MM.1S (cell line): ENCODE measurements around the gene DPP9.

Experiments
- DNase-seq: peaks from one replicate; pipeline ENCODE4 v3.0.0-alpha.2; 2015
- H2AFZ ChIP-seq: fragments of 300-600 bp; sonication (generic); 2 replicates; pipeline ENCODE4 v1.6.0; 2016; ENCODE audit warnings: antibody characterized with exemption, low read length
- H3F3A ChIP-seq: fragments of 300-600 bp; sonication (generic); 2 replicates; pipeline ENCODE4 v1.6.1; 2016; ENCODE audit warnings: mild to moderate bottlenecking, antibody characterized with exemption, low read length, moderate library complexity, mixed read lengths; ENCODE audit not compliant: insufficient read depth
- H3K27ac ChIP-seq: fragments of 300-600 bp; sonication (generic); 2 replicates; pipeline ENCODE4 v1.5.1; 2016; ENCODE audit warnings: mild to moderate bottlenecking, low read length
- H3K27me3 ChIP-seq: fragments of 300-600 bp; sonication (generic); replicated peaks from 2 replicates; pipeline ENCODE4 v1.6.0; 2016; ENCODE audit warnings: low read length; ENCODE audit not compliant: insufficient read depth
- H3K36me3 ChIP-seq: fragments of 300-600 bp; sonication (generic); replicated peaks from 2 replicates; pipeline ENCODE4 v1.6.1; 2016; ENCODE audit warnings: mild to moderate bottlenecking, low read length, mixed read lengths; ENCODE audit not compliant: insufficient read depth
- H3K4me1 ChIP-seq: fragments of 300-600 bp; sonication (generic); 2 replicates; pipeline ENCODE4 v1.6.1; 2016; ENCODE audit warnings: low read length, mixed read lengths
- H3K4me2 ChIP-seq: fragments of 300-600 bp; sonication (generic); 2 replicates; pipeline ENCODE4 v1.6.0; 2016; ENCODE audit warnings: low read depth, low read length
- H3K4me3 ChIP-seq: fragments of 300-600 bp; sonication (generic); 2 replicates; pipeline ENCODE4 v1.5.1; 2016; ENCODE audit warnings: low read length, mixed read lengths
- H3K79me2 ChIP-seq: fragments of 300-600 bp; sonication (generic); 2 replicates; pipeline ENCODE4 v1.6.1; 2016; ENCODE audit warnings: mixed run types, low read length, mixed read lengths
- H3K9ac ChIP-seq: fragments of 300-600 bp; sonication (generic); 2 replicates; pipeline ENCODE4 v1.6.1; 2016; ENCODE audit warnings: low read length, mixed read lengths
- H3K9me2 ChIP-seq: fragments of 300-600 bp; sonication (generic); replicated peaks from 2 replicates; pipeline ENCODE4 v1.6.1; 2016; ENCODE audit warnings: mild to moderate bottlenecking, low read length, mixed read lengths; ENCODE audit not compliant: insufficient read depth
- H3K9me3 ChIP-seq: fragments of 300-600 bp; sonication (generic); replicated peaks from 2 replicates; pipeline ENCODE4 v1.6.1; 2016; ENCODE audit warnings: mild to moderate bottlenecking, low read length, mixed read lengths; ENCODE audit not compliant: insufficient read depth
- H4K20me1 ChIP-seq: fragments of 300-600 bp; sonication (generic); 2 replicates; pipeline ENCODE4 v1.6.1; 2016; ENCODE audit warnings: mild to moderate bottlenecking, low read length, moderate library complexity, mixed read lengths; ENCODE audit not compliant: insufficient read depth
- EZH2 ChIP-seq: fragments of 300-600 bp; sonication (generic); optimal IDR thresholded peaks from 2 replicates; pipeline ENCODE3; 2017; ENCODE audit warnings: low read depth, mild to moderate bottlenecking, antibody characterized with exemption, low read length, mixed read lengths
- EZH2phosphoT487 ChIP-seq: fragments of 300-600 bp; sonication (generic); IDR thresholded peaks from 2 replicates; pipeline ENCODE4 v1.6.1; 2018; ENCODE audit warnings: antibody characterized with exemption, low read length
- TF ChIP-seq, protein P1 (sequence below): fragments of 300-600 bp; sonication (generic); IDR thresholded peaks from 2 replicates; pipeline ENCODE4 v1.5.1; 2016; ENCODE audit warnings: antibody characterized with exemption, low read length, mixed read lengths

Gene DPP9

GRCh38 chr19:4635754-4636116 lies 87.9 kb downstream of the DPP9 start:
- peak overlapping the region; percentile 66 for H3K4me3 ChIP-seq
- H3K4me2 ChIP-seq, result peak overlapping the region; percentile 98
- no peaks in the 10 kb centered on the region for H3K9me3 ChIP-seq
- no peak for DNase-seq
- H3K36me3 ChIP-seq, result no peaks in the 10 kb centered on the region
- H3K27me3 ChIP-seq, result peaks cover 44% of the 10 kb centered on the region
- no peaks in the 10 kb centered on the region for H3K79me2 ChIP-seq
- no peak overlapping the region for H3K27ac ChIP-seq
- no peak for TF ChIP-seq EZH2phosphoT487
- TF ChIP-seq EZH2, result no peak
- TF ChIP-seq, protein P1, sequence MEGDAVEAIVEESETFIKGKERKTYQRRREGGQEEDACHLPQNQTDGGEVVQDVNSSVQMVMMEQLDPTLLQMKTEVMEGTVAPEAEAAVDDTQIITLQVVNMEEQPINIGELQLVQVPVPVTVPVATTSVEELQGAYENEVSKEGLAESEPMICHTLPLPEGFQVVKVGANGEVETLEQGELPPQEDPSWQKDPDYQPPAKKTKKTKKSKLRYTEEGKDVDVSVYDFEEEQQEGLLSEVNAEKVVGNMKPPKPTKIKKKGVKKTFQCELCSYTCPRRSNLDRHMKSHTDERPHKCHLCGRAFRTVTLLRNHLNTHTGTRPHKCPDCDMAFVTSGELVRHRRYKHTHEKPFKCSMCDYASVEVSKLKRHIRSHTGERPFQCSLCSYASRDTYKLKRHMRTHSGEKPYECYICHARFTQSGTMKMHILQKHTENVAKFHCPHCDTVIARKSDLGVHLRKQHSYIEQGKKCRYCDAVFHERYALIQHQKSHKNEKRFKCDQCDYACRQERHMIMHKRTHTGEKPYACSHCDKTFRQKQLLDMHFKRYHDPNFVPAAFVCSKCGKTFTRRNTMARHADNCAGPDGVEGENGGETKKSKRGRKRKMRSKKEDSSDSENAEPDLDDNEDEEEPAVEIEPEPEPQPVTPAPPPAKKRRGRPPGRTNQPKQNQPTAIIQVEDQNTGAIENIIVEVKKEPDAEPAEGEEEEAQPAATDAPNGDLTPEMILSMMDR, result no peak
- peak overlapping the region; percentile 33; the same call in 1 of the 2 replicates for H3K9ac ChIP-seq
- H3K9me2 ChIP-seq, result no peaks in the 10 kb centered on the region
- 0 out of 2 replicates have a peak, but pooled peaks cover 5% of the 10 kb centered on the region for H3K4me1 ChIP-seq
- H2AFZ ChIP-seq, result peak overlapping the region; percentile 88
- H4K20me1 ChIP-seq, result no peaks in the 10 kb centered on the region
- peaks cover 12% of the 10 kb centered on the region for H3F3A ChIP-seq

- Histone ChIP-seq H3K79me2 (no peaks in the 10 kb centered on the region), H3K9ac (no peak overlapping the region), H3K4me2 (no peak overlapping the region), H3K9me3 (no peaks in the 10 kb centered on the region), H3K9me2 (no peaks in the 10 kb centered on the region), H3K4me3 (no peak overlapping the region), H3K27me3 (peaks cover 62% of the 10 kb centered on the region), H2AFZ (no peak overlapping the region), H3F3A (peaks cover 6% of the 10 kb centered on the region; the same call in 1 of the 2 replicates), H4K20me1 (no peaks in the 10 kb centered on the region), H3K36me3 (no peaks in the 10 kb centered on the region), H3K27ac (no peak overlapping the region), H3K4me1 (no peaks in the 10 kb centered on the region)
- TF ChIP-seq, protein P1, result peak; percentile 95
- TF ChIP-seq EZH2, result no peak
- TF ChIP-seq EZH2phosphoT487, result no peak
- peak; percentile 60 for DNase-seq
Measured at GRCh38 chr19:4633140-4633967, 90.3 kb downstream of the DPP9 start.
